Measurements from ENCODE around the gene CPD. TPM values are rescaled to one million over a fixed set of nuclear protein-coding genes. Genes with fewer than 3 reads are reported as not detected.
"Not testable (repeated sequence)": the region's sequence is repeated elsewhere in the genome, so short reads cannot be mapped to it uniquely, and the experiment has no call there.

Gene CPD
- total RNA-seq, 1 experiment from 2014 or later = 43.6 TPM

GRCh38 chr17:30345089-30345433 is 33.7 kb upstream of the CPD start:
- Histone ChIP-seq H3K27ac (no peak overlapping the region), H3K4me3 (no peak overlapping the region), H3K4me1 (replicated peaks) (peaks cover 22% of the 10 kb centered on the region), H3K36me3 (no peaks in the 10 kb centered on the region), H3K27me3 (replicated peaks) (no peaks in the 10 kb centered on the region), H3K9me3 (replicated peaks) (no peaks in the 10 kb centered on the region; the same call in 1 of the 2 replicates)
- no peak for DNase-seq (ENCODE audit: low read depth in 1 of 2, low spot score in 2 of 2)

GRCh38 chr17:30345527-30346075 is 33.1 kb upstream of the CPD start:
- no peak for DNase-seq (ENCODE audit: low read depth in 1 of 2, low spot score in 2 of 2)

GRCh38 chr17:30346221-30346795 is 32.4 kb upstream of the CPD start:
- H3K27ac ChIP-seq = no peak overlapping the region
- H3K27me3 ChIP-seq (replicated peaks) = no peaks in the 10 kb centered on the region
- no peaks in the 10 kb centered on the region for H3K36me3 ChIP-seq
- no peak for DNase-seq (ENCODE audit: low read depth in 1 of 2, low spot score in 2 of 2)
- H3K9me3 ChIP-seq (replicated peaks) = no peaks in the 10 kb centered on the region; the same call in 1 of the 2 replicates
- H3K4me1 ChIP-seq (replicated peaks) = peaks cover 10% of the 10 kb centered on the region
- H3K4me3 ChIP-seq = no peak overlapping the region

More at GRCh38 chr17:30345527-30346075, 33.1 kb upstream of the CPD start:
- Histone ChIP-seq H3K9me3 (replicated peaks) (no peaks in the 10 kb centered on the region; the same call in 1 of the 2 replicates), H3K27ac (no peak overlapping the region), H3K27me3 (replicated peaks) (no peaks in the 10 kb centered on the region), H3K36me3 (no peaks in the 10 kb centered on the region), H3K4me1 (replicated peaks) (peaks cover 17% of the 10 kb centered on the region), H3K4me3 (no peak overlapping the region)

- Histone ChIP-seq H3K4me1 (replicated peaks) (peaks cover 7% of the 10 kb centered on the region; the same call in 1 of the 2 replicates), H3K27me3 (replicated peaks) (no peaks in the 10 kb centered on the region), H3K27ac (no peak overlapping the region), H3K4me3 (no peak overlapping the region), H3K36me3 (no peaks in the 10 kb centered on the region), H3K9me3 (replicated peaks) (no peaks in the 10 kb centered on the region; the same call in 1 of the 2 replicates)
- DNase-seq (ENCODE audit: low read depth in 1 of 2, low spot score in 2 of 2) = no peak
These were observed 31.2 kb upstream of the CPD start for GRCh38 chr17:30347488-30347887.

- Histone ChIP-seq H3K4me3 (no peak overlapping the region), H3K9me3 (replicated peaks) (no peaks in the 10 kb centered on the region; the same call in 1 of the 2 replicates), H3K36me3 (no peaks in the 10 kb centered on the region), H3K27me3 (replicated peaks) (no peaks in the 10 kb centered on the region), H3K27ac (no peak overlapping the region), H3K4me1 (replicated peaks) (peaks cover 7% of the 10 kb centered on the region; the same call in 1 of the 2 replicates)
- DNase-seq (ENCODE audit: low read depth in 1 of 2, low spot score in 2 of 2) = no peak
These were observed 29.5 kb upstream of the CPD start for GRCh38 chr17:30349252-30349651.

- not testable (repeated sequence) for H3K4me1 ChIP-seq (replicated peaks); DNase-seq (ENCODE audit: low read depth in 1 of 2, low spot score in 2 of 2); H3K9me3 ChIP-seq (replicated peaks); H3K4me3 ChIP-seq; H3K27me3 ChIP-seq (replicated peaks); H3K36me3 ChIP-seq; H3K27ac ChIP-seq
These were observed 27.5 kb upstream of the CPD start for GRCh38 chr17:30351263-30351662.

- DNase-seq (ENCODE audit: low read depth in 1 of 2, low spot score in 2 of 2) = no peak
- Histone ChIP-seq H3K4me1 (replicated peaks) (no peaks in the 10 kb centered on the region), H3K9me3 (replicated peaks) (no peaks in the 10 kb centered on the region), H3K36me3 (no peaks in the 10 kb centered on the region), H3K27ac (no peak overlapping the region), H3K4me3 (no peak overlapping the region), H3K27me3 (replicated peaks) (no peaks in the 10 kb centered on the region)
These were observed 27.0 kb upstream of the CPD start for GRCh38 chr17:30351735-30352134.

- H3K27me3 ChIP-seq (replicated peaks) = no peaks in the 10 kb centered on the region
- no peak overlapping the region for H3K27ac ChIP-seq
- no peak overlapping the region for H3K4me3 ChIP-seq
- DNase-seq (ENCODE audit: low read depth in 1 of 2, low spot score in 2 of 2) = no peak
- no peaks in the 10 kb centered on the region for H3K9me3 ChIP-seq (replicated peaks)
- no peaks in the 10 kb centered on the region for H3K4me1 ChIP-seq (replicated peaks)
- no peaks in the 10 kb centered on the region for H3K36me3 ChIP-seq
These were observed 26.4 kb upstream of the CPD start for GRCh38 chr17:30352240-30352814.

- Histone ChIP-seq H3K4me1 (replicated peaks) (no peaks in the 10 kb centered on the region), H3K27me3 (replicated peaks) (no peaks in the 10 kb centered on the region), H3K36me3 (no peaks in the 10 kb centered on the region), H3K4me3 (no peak overlapping the region), H3K9me3 (replicated peaks) (no peaks in the 10 kb centered on the region), H3K27ac (no peak overlapping the region)
- DNase-seq (ENCODE audit: low read depth in 1 of 2, low spot score in 2 of 2) = no peak
These were observed 24.0 kb upstream of the CPD start for GRCh38 chr17:30354701-30355100.

GRCh38 chr17:30357476-30357875 is 21.3 kb upstream of the CPD start:
- H3K27me3 ChIP-seq (replicated peaks) = no peaks in the 10 kb centered on the region
- H3K4me1 ChIP-seq (replicated peaks) = no peaks in the 10 kb centered on the region
- no peaks in the 10 kb centered on the region; the same call in 1 of the 2 replicates for H3K9me3 ChIP-seq (replicated peaks)
- no peak for DNase-seq (ENCODE audit: low read depth in 1 of 2, low spot score in 2 of 2)
- H3K27ac ChIP-seq = no peak overlapping the region
- no peak overlapping the region for H3K4me3 ChIP-seq
- no peaks in the 10 kb centered on the region for H3K36me3 ChIP-seq

- Histone ChIP-seq H3K27ac (no peak overlapping the region), H3K4me3 (no peak overlapping the region), H3K9me3 (replicated peaks) (no peaks in the 10 kb centered on the region; the same call in 1 of the 2 replicates), H3K4me1 (replicated peaks) (no peaks in the 10 kb centered on the region), H3K36me3 (no peaks in the 10 kb centered on the region), H3K27me3 (replicated peaks) (no peaks in the 10 kb centered on the region)
- DNase-seq (ENCODE audit: low read depth in 1 of 2, low spot score in 2 of 2) = no peak
These were observed 20.5 kb upstream of the CPD start for GRCh38 chr17:30358055-30358760.

GRCh38 chr17:30360086-30360808 is 18.5 kb upstream of the CPD start:
- Histone ChIP-seq H3K9me3 (replicated peaks) (no peaks in the 10 kb centered on the region; the same call in 1 of the 2 replicates), H3K4me1 (replicated peaks) (no peaks in the 10 kb centered on the region), H3K27me3 (replicated peaks) (no peaks in the 10 kb centered on the region), H3K36me3 (no peaks in the 10 kb centered on the region), H3K4me3 (no peak overlapping the region), H3K27ac (no peak overlapping the region)
- no peak for DNase-seq (ENCODE audit: low read depth in 1 of 2, low spot score in 2 of 2)

- no peaks in the 10 kb centered on the region for H3K4me1 ChIP-seq (replicated peaks)
- H3K4me3 ChIP-seq = no peak overlapping the region
- DNase-seq (ENCODE audit: low read depth in 1 of 2, low spot score in 2 of 2) = no peak
- no peaks in the 10 kb centered on the region for H3K36me3 ChIP-seq
- no peaks in the 10 kb centered on the region for H3K27me3 ChIP-seq (replicated peaks)
- no peak overlapping the region for H3K27ac ChIP-seq
- H3K9me3 ChIP-seq (replicated peaks) = no peaks in the 10 kb centered on the region; the same call in 1 of the 2 replicates
These were observed 16.9 kb upstream of the CPD start for GRCh38 chr17:30361766-30362279.
